Tongue (tissue), 2 donors: ENCODE measurements around the gene GRAP2. TPM values are rescaled to one million over a fixed set of nuclear protein-coding genes. Genes with fewer than 3 reads are reported as not detected.
A peak's percentile ranks its signal among the peaks of the same experiment; 100 is the strongest.

Experiments used
- DNase-seq: peaks from one replicate; pipeline ENCODE4 v3.0.0-alpha.2; 2015
- total RNA-seq: library from RNA; depleted of rRNA; stranded (reverse); fragments of >200 nt; gene quantifications from one replicate; pipeline ENCODE4 v1.2.3, GENCODE V29; 2014

The GRAP2 gene
- total RNA-seq, 1 donor from 2014 or later, result 2.8 TPM

DNA sequence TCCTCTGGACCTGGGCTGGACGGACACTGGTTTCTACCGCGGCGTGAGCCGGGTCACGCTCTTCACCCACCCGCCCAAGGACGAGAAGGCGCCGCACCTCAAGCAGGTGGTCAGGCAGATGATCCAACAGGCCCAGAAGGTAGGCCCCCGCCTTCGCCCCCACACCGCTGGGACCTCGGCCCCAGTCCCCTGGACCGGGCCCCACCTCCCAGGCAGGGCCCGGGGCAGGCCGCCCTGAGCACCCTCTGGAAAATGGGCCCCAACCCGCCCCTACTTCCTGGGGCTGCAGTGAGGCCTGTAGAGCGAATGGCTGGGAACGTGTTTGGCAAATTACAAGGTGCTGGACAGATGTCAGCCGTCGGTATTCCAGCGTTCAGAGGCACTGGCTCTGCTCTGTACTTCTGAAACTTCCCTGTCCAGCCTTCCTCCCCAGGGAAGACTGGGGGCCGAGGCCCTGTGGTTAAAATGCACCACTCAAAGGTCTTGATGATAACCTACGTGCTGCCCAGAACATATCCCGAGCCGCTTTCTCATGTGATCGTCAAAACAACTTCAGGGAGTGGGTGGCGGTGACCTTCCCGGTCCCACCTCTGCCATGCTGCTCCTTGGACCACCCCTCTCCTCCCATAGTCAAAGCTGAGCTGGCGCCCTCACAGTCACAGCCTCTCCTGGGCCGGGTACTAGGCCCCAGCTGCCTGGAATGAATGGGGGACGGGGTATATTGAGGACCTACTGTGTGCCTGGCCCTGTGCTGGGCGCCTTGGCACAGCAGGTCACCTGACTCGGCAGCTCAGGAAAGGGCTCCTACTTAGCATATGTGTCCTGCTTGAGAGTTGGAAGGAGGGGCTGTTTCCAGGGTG lies 94.7 kb downstream of the GRAP2 start:
- DNase-seq, result no peak

- no peak for DNase-seq
These were observed 95.8 kb downstream of the GRAP2 start for GRCh38 chr22:39996732-39997131.

GRCh38 chr22:39997421-39997820 lies 96.5 kb downstream of the GRAP2 start:
- DNase-seq, result no peak

GRCh38 chr22:39997939-39998726 lies 97.2 kb downstream of the GRAP2 start:
- peak; percentile 44 for DNase-seq

- no peak for DNase-seq
These were observed 98.4 kb downstream of the GRAP2 start for GRCh38 chr22:39999144-39999757.

DNA sequence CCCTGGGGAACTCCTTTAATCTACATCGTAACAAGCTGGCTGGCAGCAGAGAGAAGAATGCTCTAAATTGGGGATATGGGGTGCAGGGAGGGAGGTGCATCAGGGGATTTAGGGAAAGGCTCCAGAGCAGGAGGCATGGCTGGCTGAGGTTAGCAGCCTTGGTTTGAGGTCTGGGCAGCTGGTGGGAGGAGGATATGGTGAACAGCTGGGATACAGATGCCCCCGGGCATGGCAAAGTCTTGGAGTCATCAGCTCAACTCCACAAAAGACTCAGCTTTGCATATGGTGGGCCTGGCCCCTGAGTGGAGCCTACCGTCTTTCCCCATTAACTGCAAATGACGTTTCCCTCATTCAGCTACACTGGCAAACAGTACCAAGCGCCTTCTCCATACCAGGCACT lies 99.3 kb downstream of the GRAP2 start:
- no peak for DNase-seq

DNA sequence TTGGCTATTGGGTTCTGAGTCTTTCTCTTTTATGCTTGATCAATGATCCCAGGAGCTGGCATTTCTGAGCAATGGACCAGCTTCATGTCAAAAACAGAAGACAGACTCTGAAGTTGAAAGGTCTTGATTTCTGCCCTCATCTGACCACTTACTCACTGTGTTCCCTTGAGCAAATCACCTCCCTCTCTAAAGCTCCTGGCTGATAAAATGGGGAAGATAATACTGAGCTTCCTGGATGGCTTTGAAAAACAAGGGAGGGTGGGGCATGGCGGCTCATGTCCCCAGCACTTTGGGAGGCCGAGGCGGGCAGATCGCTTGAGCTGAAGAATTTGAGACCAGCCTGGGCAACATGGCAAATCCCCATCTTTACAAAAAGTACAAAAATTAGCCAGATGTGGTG lies 100.2 kb downstream of the GRAP2 start:
- no peak for DNase-seq

GRCh38 chr22:40001800-40002577 lies 101.1 kb downstream of the GRAP2 start:
- peak; percentile 57 for DNase-seq

DNA sequence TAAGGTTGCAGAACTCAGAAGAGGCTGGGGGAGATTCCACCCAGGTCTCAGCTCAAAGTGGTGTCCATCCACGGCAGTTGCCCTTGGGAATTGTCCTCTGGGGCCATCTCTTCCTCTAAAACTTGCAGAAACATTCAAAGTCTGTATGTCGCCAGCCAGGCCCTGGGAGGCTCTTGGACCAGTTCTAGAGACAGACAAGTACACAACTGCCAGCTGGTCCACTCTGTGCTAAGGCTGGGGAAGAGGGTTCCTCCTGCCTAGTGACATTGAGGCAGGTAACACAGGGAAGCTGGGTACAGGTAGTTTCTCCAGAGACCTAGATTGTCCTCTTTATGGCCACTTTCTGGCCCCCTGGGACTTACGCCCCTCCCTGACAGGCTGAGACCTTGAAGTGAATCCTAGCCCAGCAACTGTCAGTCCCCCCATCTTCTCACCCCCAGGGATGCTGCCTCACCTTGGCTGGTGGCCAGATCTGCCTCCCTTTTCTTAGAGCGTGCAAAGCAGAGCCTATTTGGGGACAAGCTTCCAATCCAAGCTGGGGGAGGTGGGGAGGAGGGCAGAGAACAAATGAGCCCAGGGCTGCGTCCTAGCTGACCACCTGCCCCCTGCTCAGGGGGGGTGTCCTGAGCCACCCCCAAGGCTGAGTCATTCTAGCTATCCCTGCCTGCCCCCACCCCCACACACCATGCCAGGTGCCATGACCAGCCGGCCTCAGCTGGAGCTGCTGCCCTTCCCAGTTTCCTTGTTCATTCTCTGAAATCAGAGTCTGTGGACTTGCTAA lies 102.2 kb downstream of the GRAP2 start:
- DNase-seq, result no peak

- DNase-seq, result no peak
These were observed 104.0 kb downstream of the GRAP2 start for GRCh38 chr22:40004836-40005235.

DNA sequence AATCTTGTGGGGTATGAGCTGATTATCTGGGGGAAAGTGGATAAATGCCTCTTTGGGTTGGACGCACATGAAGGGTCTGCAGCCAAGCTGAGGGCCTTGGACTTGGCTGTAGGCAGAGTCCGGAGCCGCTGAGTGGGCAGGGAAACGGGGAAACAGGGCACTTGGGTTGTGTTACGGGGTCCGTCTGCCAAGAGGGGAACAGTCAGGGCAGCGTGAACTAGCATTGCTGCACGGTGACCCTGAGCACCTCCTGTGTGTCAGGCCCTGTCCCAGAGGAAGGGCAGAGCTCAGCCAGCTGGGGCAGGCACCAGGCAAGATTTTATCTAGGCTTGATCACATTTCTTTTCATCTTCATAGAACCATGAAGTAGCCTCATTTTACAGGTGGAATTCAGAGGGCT lies 105.8 kb downstream of the GRAP2 start:
- DNase-seq, result no peak

GRCh38 chr22:40007853-40008710 lies 107.2 kb downstream of the GRAP2 start:
- DNase-seq, result no peak

DNA sequence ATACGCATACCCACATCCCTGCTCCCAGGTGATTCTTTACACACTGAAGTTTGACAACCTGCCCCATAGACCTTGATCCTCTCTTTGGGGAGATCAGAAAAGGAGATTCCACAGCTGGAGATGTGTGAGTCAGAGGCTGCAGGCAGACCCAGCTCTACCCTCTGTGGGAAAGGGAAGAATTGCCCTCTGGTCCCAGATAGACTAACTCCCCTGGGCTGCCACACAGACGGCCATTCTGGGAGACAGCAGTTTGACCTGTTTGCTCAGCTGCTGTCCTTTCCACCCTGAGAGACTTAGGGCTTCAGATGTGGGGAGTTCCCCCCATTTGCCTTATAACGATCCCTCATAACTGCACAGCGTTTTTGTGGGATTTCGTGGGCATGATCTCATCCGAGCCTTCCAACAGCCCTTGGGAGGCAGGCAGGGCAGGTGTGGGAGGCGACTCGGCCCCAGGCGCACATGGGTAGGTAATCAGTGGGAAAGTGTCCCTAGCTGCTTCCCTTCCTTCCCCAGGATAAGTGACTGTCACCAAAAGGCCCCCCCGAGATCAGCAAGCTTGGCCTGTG lies 107.9 kb downstream of the GRAP2 start:
- DNase-seq, result no peak

- no peak for DNase-seq
These were observed 108.4 kb downstream of the GRAP2 start for GRCh38 chr22:40009292-40009774.

DNA sequence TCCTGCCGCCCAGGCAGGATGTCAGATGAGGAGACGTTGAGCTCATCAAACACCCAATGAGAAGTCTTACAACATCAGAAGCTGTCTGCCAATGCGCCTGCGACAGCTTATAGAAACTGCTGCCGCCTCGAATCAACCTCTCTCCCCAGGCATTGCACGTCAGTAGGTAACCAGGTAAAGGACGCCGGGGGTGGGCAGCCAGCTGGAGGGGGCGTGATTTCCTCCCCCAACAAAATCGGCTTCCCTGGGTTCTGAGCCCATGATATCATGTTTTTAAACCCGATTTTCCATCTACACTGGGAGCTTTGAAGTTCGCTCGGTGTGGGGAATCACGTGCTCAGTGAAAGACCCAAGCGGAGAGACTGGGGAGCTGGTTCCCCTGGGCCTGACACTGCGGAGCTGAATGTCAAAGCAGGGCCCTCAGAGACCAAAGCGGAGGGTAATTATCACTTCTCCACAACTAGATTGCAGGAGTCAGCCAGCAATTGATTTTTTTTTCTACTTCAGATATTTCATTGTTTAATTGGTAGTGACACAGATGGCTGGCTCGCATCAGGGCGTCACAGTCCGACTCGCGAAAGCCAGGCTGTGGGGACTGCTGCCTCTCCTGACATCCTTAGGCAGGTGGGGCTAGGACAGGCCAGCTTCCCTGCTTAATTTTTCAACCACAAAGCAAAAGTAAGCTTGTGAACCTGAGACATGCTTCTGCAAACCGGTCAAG lies 109.2 kb downstream of the GRAP2 start:
- no peak for DNase-seq

- DNase-seq, result no peak
These were observed 109.9 kb downstream of the GRAP2 start for GRCh38 chr22:40010746-40011145.

DNA sequence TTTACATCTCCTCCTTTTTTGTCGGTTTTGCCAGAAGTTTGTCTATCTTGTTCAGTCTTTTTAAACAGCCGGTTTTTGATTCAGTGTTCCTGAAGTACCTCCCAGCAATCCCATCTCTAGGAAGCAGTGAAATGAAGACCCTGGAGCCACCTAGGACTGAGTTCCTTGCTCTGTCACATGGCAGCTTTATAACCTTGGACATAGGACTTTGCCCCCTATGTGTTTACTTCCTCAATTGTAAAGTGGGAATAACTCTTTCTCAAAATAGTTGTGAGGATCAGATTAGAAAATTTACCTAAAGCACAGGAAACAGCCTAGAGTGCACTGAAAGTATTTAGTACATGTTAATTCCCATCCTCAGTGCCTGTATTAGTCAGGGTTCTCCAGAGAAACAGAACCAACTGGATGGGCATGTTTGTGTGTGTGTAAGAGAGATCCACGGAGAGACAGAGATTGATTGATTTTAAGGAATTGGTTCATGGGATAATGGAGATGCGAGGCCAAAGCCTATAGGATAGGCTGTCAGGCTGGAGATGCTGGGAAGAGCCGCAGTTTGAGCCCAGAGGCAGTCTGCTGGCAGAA lies 113.9 kb downstream of the GRAP2 start:
- no peak for DNase-seq

DNA sequence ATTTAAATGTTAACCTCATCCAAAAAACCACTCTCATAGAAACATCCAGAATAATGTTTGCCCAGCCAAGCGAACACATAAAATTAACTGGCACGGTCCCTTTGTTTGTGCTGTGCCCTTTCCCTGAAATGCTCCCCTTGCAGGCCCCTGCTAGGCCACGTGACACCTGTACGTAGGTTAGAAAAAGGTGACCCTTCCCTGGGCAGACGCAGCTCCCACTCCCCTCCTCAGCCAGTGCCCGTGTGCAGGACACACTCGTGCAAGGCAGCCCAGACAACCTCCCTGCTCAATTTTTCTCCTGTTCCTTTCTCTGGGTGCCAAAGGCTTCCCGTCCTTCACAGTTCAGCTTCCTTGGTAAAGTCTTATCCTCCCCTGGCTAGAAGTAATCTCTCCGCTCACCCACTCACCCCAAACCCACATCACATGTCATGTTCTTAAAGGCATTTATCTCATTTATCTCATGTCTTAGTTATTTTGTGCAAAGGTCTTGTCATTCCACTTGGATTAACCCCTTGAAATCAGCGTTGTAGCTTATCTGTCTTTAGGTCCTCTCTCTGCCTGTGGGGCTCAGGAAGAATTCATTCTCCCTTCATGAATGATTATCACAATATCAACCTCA lies 114.6 kb downstream of the GRAP2 start:
- no peak for DNase-seq
